Heart left ventricle (tissue), 16 donors: Measurements from ENCODE around the gene ATP9A. TPM values are rescaled to one million over a fixed set of nuclear protein-coding genes. Genes with fewer than 3 reads are reported as not detected.

ENCODE experiments used
- ATAC-seq, 4 donors: fragments of 200-7000 bp; cut with Tn5 transposase; one replicate each; pipeline ENCODE4 v1.9.1; 2020 to 2022; ENCODE audit warnings: moderate library complexity in 4 of 4, mild to moderate bottlenecking in 3 of 4, moderate number of reproducible peaks in 1 of 4
- DNase-seq, 5 donors: peaks; one replicate each; pipeline ENCODE4 v3.0.0-alpha.2; 2020
- H3K27ac ChIP-seq, 12 donors: fragments of 200-600 bp; sonication (generic) in 4 of 12; one replicate each; pipeline versions ENCODE4 v1.5.0 to v1.8.0; 2016 to 2022; ENCODE audit warnings: mild to moderate bottlenecking in 2 of 12
- H3K27me3 ChIP-seq, 9 donors: fragments of 200-600 bp; sonication (generic) in 2 of 9; one replicate each; pipeline versions ENCODE4 v1.5.1 to v1.8.0; 2016 to 2022; ENCODE audit warnings: mild to moderate bottlenecking in 3 of 9
- H3K36me3 ChIP-seq, 9 donors: fragments of 200-600 bp; sonication (generic) in 2 of 9; one replicate each; pipeline versions ENCODE4 v1.5.0 to v1.8.0; 2018 to 2022; ENCODE audit warnings: mild to moderate bottlenecking in 2 of 9
- H3K4me1 ChIP-seq, 12 donors: fragments of 200-600 bp; sonication (generic) in 4 of 12; one replicate each; pipeline versions ENCODE4 v1.5.0 to v1.8.0; 2016 to 2022; ENCODE audit warnings: mild to moderate bottlenecking in 3 of 12
- H3K4me3 ChIP-seq, 12 donors: fragments of 200-600 bp; sonication (generic) in 4 of 12; one replicate each; pipeline versions ENCODE4 v1.5.0 to v1.8.0; 2017 to 2022; ENCODE audit warnings: mild to moderate bottlenecking in 9 of 12, moderate library complexity in 4 of 12
- H3K9me3 ChIP-seq, 12 donors: fragments of 200-600 bp; sonication (generic) in 4 of 12; one replicate each; pipeline versions ENCODE4 v1.5.0 to v1.8.0; 2016 to 2022; ENCODE audit warnings: mild to moderate bottlenecking in 1 of 12
- CTCF ChIP-seq, 12 donors: fragments of 200-600 bp; sonication (generic) in 4 of 12; IDR thresholded peaks; one replicate each; pipeline versions ENCODE4 v1.5.0 to v1.8.0; 2018 to 2022; ENCODE audit warnings: antibody characterized with exemption in 12 of 12, mild to moderate bottlenecking in 5 of 12
- POLR2A ChIP-seq, 2 donors: fragments of 450-650 bp; IDR thresholded peaks; one replicate each; pipeline ENCODE4 v1.6.1; 2017; ENCODE audit warnings: antibody characterized with exemption in 2 of 2, mild to moderate bottlenecking in 2 of 2, moderate library complexity in 2 of 2
- WGBS, 4 donors: extraction: QIAGEN DNeasy Blood & Tissue Kit in 2 of 4; methylation state at CpG; one replicate each; pipeline versions ENCODE4 v1.1.5 to v1.1.7; 2013 to 2018; 5-methylcytosine and 5-hydroxymethylcytosine counted together
- intact Hi-C, 10 donors: fragments of 100-400 bp; cut with DNase I; formaldehyde crosslinking; loops; one replicate each; pipeline versions ENCODE4 v1.11.1 to v1.14.2; 2022
- polyA plus RNA-seq, 2 donors: library from polyadenylated mRNA; stranded (reverse); fragments of 200-250 nt; gene quantifications; one replicate each; pipeline ENCODE4 v1.2.3, GENCODE V29; 2013
- total RNA-seq, 9 donors: library from RNA; depleted of rRNA in 2 of 9; stranded (reverse); fragments of >200 nt in 2 of 9; fragmentation: NEBNext Ultra II Directional in 3 of 9; extraction: Animal tissue kit (Norgen Biotek cat#: 25700) in 3 of 9; gene quantifications; one replicate each; pipeline versions ENCODE4 v1.1.0 to v1.2.4, GENCODE V29; 2016 to 2023
- donor health status: ischemic (EF 13 %, LVEDD 7.1; RV severe dilation, severe dysfunction).
- donor health status: healthy with polysubstance abuse.
- donor health status: DM: no; HTN: yes; CAD: no.
- donor health status: DM: no; HTN: no; CAD: no.
- donor health status: ischemic (EF 25% LVEDD 6.9; RV normal size, moderate dysfunction).
- donor health status: ischemic (EF 25% LVEDD 5.7; RV mildly dilated, moderate dysfunction).
- donor health status: healthy.
- donor health status: DM: yes; HTN: yes; CAD: no.
- donor health status: ischemic (EF 35%, LVEDD 5.7; RV mildly dilated, moderate dysfunction).
- donor health status: nonischemic (EF 11% LVEDD 7.7; RV severe dilation, severe dysfunction).
- donor health status: DM: yes; HTN: yes; CAD: no.
- donor health status: PGD.
- donor health status: ischemic (EF 29% LVEDD 5.4; RV normal size, mild dysfunction).
- donor health status: nonischemic (EF 23%, LVEDD 6.1; RV moderate dilation, normal function).

ATP9A gene
- total and polyA plus RNA-seq, 11 donors = 4.4 to 36.4 (median 27.6) TPM

GRCh38 chr20:51752343-51752951, 15.7 kb downstream of the ATP9A start:
- H3K27me3 ChIP-seq = no peaks in the 10 kb centered on the region
- no peaks in the 10 kb centered on the region for H3K9me3 ChIP-seq
- 42 to 53% (median 46%) methylated on average over 9 of the region's 9 CpGs for WGBS, 4 donors
- peak overlapping the region in 3 of 12 donors; percentile 33 to 73 (median 64) for H3K27ac ChIP-seq
- ATAC-seq (peak in 1 of 4 donors; percentile 51), DNase-seq (no peak)
- intact Hi-C loops = no loop called here
- TF ChIP-seq POLR2A (IDR thresholded peaks at IDR 0.05) (no peak), CTCF (IDR thresholded peaks at IDR 0.05) (no peak)
- H3K4me3 ChIP-seq = no peak overlapping the region
- H3K36me3 ChIP-seq = no peaks in the 10 kb centered on the region
- H3K4me1 ChIP-seq = peaks cover 0 to 27% (median 18%) of the 10 kb centered on the region in 12 donors

- TF ChIP-seq POLR2A (IDR thresholded peaks at IDR 0.05) (no peak), CTCF (IDR thresholded peaks at IDR 0.05) (no peak)
- WGBS, 4 donors = 78 to 92% (median 86%) methylated on average over 10 of the region's 10 CpGs
- no peak for ATAC-seq
- DNase-seq = no peak
- no peaks in the 10 kb centered on the region for H3K9me3 ChIP-seq
- H3K27me3 ChIP-seq = no peaks in the 10 kb centered on the region
- no peaks in the 10 kb centered on the region for H3K36me3 ChIP-seq
- intact Hi-C loops = no loop called here
- H3K27ac ChIP-seq = peak overlapping the region in 1 of 12 donors; percentile 50
- H3K4me3 ChIP-seq = no peak overlapping the region
- peaks cover 0 to 27% (median 18%) of the 10 kb centered on the region in 12 donors for H3K4me1 ChIP-seq
Measured at GRCh38 chr20:51750770-51751388, 17.3 kb downstream of the ATP9A start.

GRCh38 chr20:51750037-51750769, 18.0 kb downstream of the ATP9A start:
- DNase-seq (peak; percentile 43 to 82 (median 60)), ATAC-seq (peak; percentile 81 to 98 (median 95))
- Histone ChIP-seq H3K4me3 (no peak overlapping the region), H3K9me3 (no peaks in the 10 kb centered on the region), H3K27me3 (no peaks in the 10 kb centered on the region), H3K4me1 (peaks cover 0 to 27% (median 18%) of the 10 kb centered on the region in 12 donors), H3K36me3 (no peaks in the 10 kb centered on the region), H3K27ac (peak overlapping the region in 4 of 12 donors; percentile 24 to 60 (median 54))
- intact Hi-C loops = no loop called here
- WGBS, 4 donors = 72 to 80% (median 75%) methylated on average over 19 of the region's 19 CpGs
- TF ChIP-seq CTCF (IDR thresholded peaks at IDR 0.05) (no peak), POLR2A (IDR thresholded peaks at IDR 0.05) (no peak)

- no peaks in the 10 kb centered on the region for H3K27me3 ChIP-seq
- no peak overlapping the region for H3K4me3 ChIP-seq
- H3K9me3 ChIP-seq = no peaks in the 10 kb centered on the region
- peak overlapping the region in 4 of 12 donors; percentile 24 to 60 (median 54) for H3K27ac ChIP-seq
- no peaks in the 10 kb centered on the region for H3K36me3 ChIP-seq
- intact Hi-C loops = no loop called here
- WGBS, 4 donors = 7 to 18% (median 12%) methylated on average over 1 of the region's 1 CpG
- DNase-seq = no peak
- ATAC-seq = peak in 3 of 4 donors; percentile 41 to 65 (median 60)
- TF ChIP-seq POLR2A (IDR thresholded peaks at IDR 0.05) = no peak
- no peak for TF ChIP-seq CTCF (IDR thresholded peaks at IDR 0.05)
- peaks cover 0 to 27% (median 18%) of the 10 kb centered on the region in 12 donors for H3K4me1 ChIP-seq
Measured at GRCh38 chr20:51749674-51750036, 18.5 kb downstream of the ATP9A start.
